Tibial artery (tissue), 4 donors: ENCODE results near the gene MEGF10.

ENCODE experiments used
- DNase-seq, 2 donors: peaks; one replicate each; pipeline ENCODE4 v3.0.0-alpha.2; 2019
- H3K27ac ChIP-seq, 2 donors: fragments of 200-600 bp; sonication (generic) in 1 of 2; 1 replicate in 1 of 2; 2 replicates in 1 of 2; pipeline ENCODE4 v1.5.1; 2018 to 2019; ENCODE audit warnings: mild to moderate bottlenecking in 1 of 2
- H3K27me3 ChIP-seq, 2 donors: fragments of 200-600 bp; sonication (generic) in 1 of 2; one replicate each; pipeline versions ENCODE4 v1.5.1 to v1.6.0; 2016 to 2019
- H3K36me3 ChIP-seq, 3 donors: fragments of 200-600 bp; sonication (generic) in 2 of 3; one replicate each; pipeline ENCODE4 v1.5.1; 2016 to 2019; ENCODE audit warnings: mild to moderate bottlenecking in 2 of 3
- H3K4me1 ChIP-seq, 4 donors: fragments of 200-600 bp; sonication (generic) in 2 of 4; 1 replicate in 3 of 4; 2 replicates in 1 of 4; pipeline ENCODE4 v1.5.1; 2016 to 2019
- H3K4me3 ChIP-seq, 2 donors: fragments of 200-600 bp; sonication (generic) in 1 of 2; 1 replicate in 1 of 2; 2 replicates in 1 of 2; pipeline ENCODE4 v1.5.1; 2018 to 2019; ENCODE audit warnings: mild to moderate bottlenecking in 2 of 2
- H3K9me3 ChIP-seq, 3 donors: fragments of 200-600 bp; sonication (generic) in 1 of 3; one replicate each; pipeline ENCODE4 v1.5.1; 2016 to 2019
- CTCF ChIP-seq, 2 experiments: fragments of 200-600 bp in 1 of 2; fragments of 450-650 bp in 1 of 2; IDR thresholded peaks; one replicate each; pipeline ENCODE4 v1.5.1; 2017 to 2019; ENCODE audit warnings: antibody characterized with exemption in 2 of 2, mild to moderate bottlenecking in 1 of 2, moderate library complexity in 1 of 2
- intact Hi-C: fragments of 100-400 bp; cut with DNase I; formaldehyde crosslinking; loops from one replicate; pipeline ENCODE4 v1.15.0; 2023; ENCODE audit warnings: low total_unique reads

MEGF10 gene

GRCh38 chr5:127439644-127440043 lies 149.0 kb downstream of the MEGF10 start:
- H3K4me3 ChIP-seq = no peak overlapping the region
- H3K36me3 ChIP-seq = no peaks in the 10 kb centered on the region
- no peaks in the 10 kb centered on the region for H3K9me3 ChIP-seq
- no peaks in the 10 kb centered on the region for H3K4me1 ChIP-seq
- intact Hi-C loops = no loop called here
- no peak for DNase-seq
- TF ChIP-seq CTCF (IDR thresholded peaks at IDR 0.05) = no peak
- H3K27me3 ChIP-seq = no peaks in the 10 kb centered on the region
- no peak overlapping the region for H3K27ac ChIP-seq

GRCh38 chr5:127440831-127441230 lies 150.2 kb downstream of the MEGF10 start:
- Histone ChIP-seq H3K4me3 (no peak overlapping the region), H3K27ac (no peak overlapping the region), H3K27me3 (no peaks in the 10 kb centered on the region), H3K4me1 (no peaks in the 10 kb centered on the region), H3K36me3 (no peaks in the 10 kb centered on the region), H3K9me3 (no peaks in the 10 kb centered on the region)
- intact Hi-C loops = no loop called here
- DNase-seq = no peak
- no peak for TF ChIP-seq CTCF (IDR thresholded peaks at IDR 0.05)

GRCh38 chr5:127441799-127442484 lies 151.3 kb downstream of the MEGF10 start:
- intact Hi-C loops = no loop called here
- no peak overlapping the region for H3K27ac ChIP-seq
- peak in 1 of 2 experiments; percentile 32 for TF ChIP-seq CTCF (IDR thresholded peaks at IDR 0.05)

GRCh38 chr5:127444171-127444570 lies 153.6 kb downstream of the MEGF10 start:
- Histone ChIP-seq H3K27ac (no peak overlapping the region), H3K4me3 (no peak overlapping the region), H3K9me3 (no peaks in the 10 kb centered on the region), H3K27me3 (no peaks in the 10 kb centered on the region), H3K4me1 (peaks cover 0 to 3% (median 0%) of the 10 kb centered on the region in 4 donors), H3K36me3 (no peaks in the 10 kb centered on the region)
- no peak for DNase-seq
- no peak for TF ChIP-seq CTCF (IDR thresholded peaks at IDR 0.05)
- intact Hi-C loops = no loop called here

More at GRCh38 chr5:127441799-127442484, 151.3 kb downstream of the MEGF10 start:
- DNase-seq = no peak
- H3K4me3 ChIP-seq = no peak overlapping the region
- no peaks in the 10 kb centered on the region for H3K27me3 ChIP-seq
- H3K4me1 ChIP-seq = no peaks in the 10 kb centered on the region
- no peaks in the 10 kb centered on the region for H3K9me3 ChIP-seq
- no peaks in the 10 kb centered on the region for H3K36me3 ChIP-seq

- Histone ChIP-seq H3K27me3 (no peaks in the 10 kb centered on the region), H3K27ac (no peak overlapping the region)
- intact Hi-C loops = no loop called here
These were observed 154.7 kb downstream of the MEGF10 start for GRCh38 chr5:127445328-127445727.

More at GRCh38 chr5:127445328-127445727, 154.7 kb downstream of the MEGF10 start:
- no peak for TF ChIP-seq CTCF (IDR thresholded peaks at IDR 0.05)
- H3K36me3 ChIP-seq = no peaks in the 10 kb centered on the region
- no peak for DNase-seq
- H3K4me3 ChIP-seq = no peak overlapping the region
- peaks cover 0 to 3% (median 0%) of the 10 kb centered on the region in 4 donors for H3K4me1 ChIP-seq
- H3K9me3 ChIP-seq = no peaks in the 10 kb centered on the region
